Activated CD8-positive, alpha-beta T cell treated with anti-CD3 and anti-CD28 coated beads for 36 hours (primary cell): ENCODE data around the gene SDK2. TPM values are rescaled to one million over a fixed set of nuclear protein-coding genes. Genes with fewer than 3 reads are reported as not detected.
"Not testable (repeated sequence)": the region's sequence is repeated elsewhere in the genome, so short reads cannot be mapped to it uniquely, and the experiment has no call there.

Experiments
- ATAC-seq: fragments of 200-7000 bp; cut with Tn5 transposase; one replicate; pipeline ENCODE4 v1.10.0; 2021; ENCODE audit warnings: mild to moderate bottlenecking, moderate library complexity
- CTCF ChIA-PET: fragments of 350-600 bp; sonication (Branson Sonifier 250); formaldehyde crosslinking; loops from one replicate; lab custom pipeline; 2021; ENCODE audit warnings: antibody characterized with exemption; lab: Charles Lee
- POLR2A ChIA-PET: fragments of 350-600 bp; sonication (Branson Sonifier 250); formaldehyde crosslinking; loops from one replicate; lab custom pipeline; 2021; ENCODE audit warnings: antibody characterized with exemption; lab: Charles Lee
- DNase-seq: peaks from one replicate; pipeline ENCODE4 v3.0.0-alpha.2; 2020
- H3K27ac Mint-ChIP-seq: one replicate; pipeline ENCODE4 v1.8.0; 2021; ENCODE audit warnings: mild to moderate bottlenecking, mixed read lengths
- H3K27me3 Mint-ChIP-seq: one replicate; pipeline ENCODE4 v1.8.0; 2021; ENCODE audit warnings: mixed read lengths
- H3K36me3 Mint-ChIP-seq: one replicate; pipeline ENCODE4 v1.8.0; 2021; ENCODE audit warnings: low read depth, mixed read lengths
- H3K4me1 Mint-ChIP-seq: one replicate; pipeline ENCODE4 v1.8.0; 2021; ENCODE audit warnings: low read depth, mixed read lengths
- H3K4me3 Mint-ChIP-seq: one replicate; pipeline ENCODE4 v1.8.0; 2021; ENCODE audit warnings: mild to moderate bottlenecking, moderate library complexity, mixed read lengths
- H3K9me3 Mint-ChIP-seq: one replicate; pipeline ENCODE4 v1.8.0; 2021; ENCODE audit warnings: mixed read lengths
- intact Hi-C: fragments of 100-400 bp; cut with micrococcal nuclease; formaldehyde crosslinking; loops from one replicate; pipeline ENCODE4 v1.10.0; 2022
- total RNA-seq, 2 experiments: library from RNA; stranded (reverse); gene quantifications; one replicate each; pipeline ENCODE4 v1.2.3, GENCODE V29; 2021
- TF ChIP-seq, protein P1 (sequence below): fragments of 200-600 bp; IDR thresholded peaks from one replicate; pipeline ENCODE4 v1.8.0; 2022; ENCODE audit warnings: antibody characterized with exemption, mild to moderate bottlenecking

Gene SDK2
- total RNA-seq, 2 experiments from 2014 or later = 3.2 to 3.3 TPM

DNA sequence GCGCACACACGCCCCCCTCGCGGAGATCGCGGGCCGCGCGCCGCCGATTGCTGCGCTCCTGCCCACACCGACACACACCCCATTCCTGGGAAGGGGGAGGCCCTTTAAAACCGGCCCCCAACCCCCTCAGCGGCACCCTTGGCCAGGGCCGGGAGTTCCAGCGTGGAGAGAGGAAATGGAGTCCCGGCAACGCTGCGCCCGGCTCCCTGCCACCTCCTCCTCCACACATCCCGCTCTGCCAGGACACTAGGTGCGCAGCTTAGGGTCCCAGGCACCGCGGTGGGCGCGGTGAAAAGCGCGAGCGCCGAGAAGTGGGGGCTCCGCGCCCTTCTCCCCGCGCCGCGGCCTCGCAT is 332.8 kb downstream of the SDK2 start:
- H3K4me3 Mint-ChIP-seq = peak overlapping the region; percentile 79
- POLR2A ChIA-PET = interaction anchor here (0.6 to 1.6 kb wide), 4 partner anchors 15 to 119 kb away, joined by 3 to 7 read pairs (median 4); partner anchors contain the start of gene COG1
- peak; percentile 11 for ATAC-seq
- TF ChIP-seq, protein P1, sequence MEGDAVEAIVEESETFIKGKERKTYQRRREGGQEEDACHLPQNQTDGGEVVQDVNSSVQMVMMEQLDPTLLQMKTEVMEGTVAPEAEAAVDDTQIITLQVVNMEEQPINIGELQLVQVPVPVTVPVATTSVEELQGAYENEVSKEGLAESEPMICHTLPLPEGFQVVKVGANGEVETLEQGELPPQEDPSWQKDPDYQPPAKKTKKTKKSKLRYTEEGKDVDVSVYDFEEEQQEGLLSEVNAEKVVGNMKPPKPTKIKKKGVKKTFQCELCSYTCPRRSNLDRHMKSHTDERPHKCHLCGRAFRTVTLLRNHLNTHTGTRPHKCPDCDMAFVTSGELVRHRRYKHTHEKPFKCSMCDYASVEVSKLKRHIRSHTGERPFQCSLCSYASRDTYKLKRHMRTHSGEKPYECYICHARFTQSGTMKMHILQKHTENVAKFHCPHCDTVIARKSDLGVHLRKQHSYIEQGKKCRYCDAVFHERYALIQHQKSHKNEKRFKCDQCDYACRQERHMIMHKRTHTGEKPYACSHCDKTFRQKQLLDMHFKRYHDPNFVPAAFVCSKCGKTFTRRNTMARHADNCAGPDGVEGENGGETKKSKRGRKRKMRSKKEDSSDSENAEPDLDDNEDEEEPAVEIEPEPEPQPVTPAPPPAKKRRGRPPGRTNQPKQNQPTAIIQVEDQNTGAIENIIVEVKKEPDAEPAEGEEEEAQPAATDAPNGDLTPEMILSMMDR = no peak
- intact Hi-C loops = no loop called here
- CTCF ChIA-PET = interaction anchor here (0.9 to 3.7 kb wide), 13 partner anchors 9 to 585 kb away, joined by 3 to 28 read pairs (median 4); no protein-coding TSS in a partner anchor
- H3K4me1 Mint-ChIP-seq = peaks cover 11% of the 10 kb centered on the region
- no peak overlapping the region for H3K27ac Mint-ChIP-seq
- H3K9me3 Mint-ChIP-seq = no peaks in the 10 kb centered on the region
- DNase-seq = no peak
- no peaks in the 10 kb centered on the region for H3K36me3 Mint-ChIP-seq
- H3K27me3 Mint-ChIP-seq = peaks cover 2% of the 10 kb centered on the region

DNA sequence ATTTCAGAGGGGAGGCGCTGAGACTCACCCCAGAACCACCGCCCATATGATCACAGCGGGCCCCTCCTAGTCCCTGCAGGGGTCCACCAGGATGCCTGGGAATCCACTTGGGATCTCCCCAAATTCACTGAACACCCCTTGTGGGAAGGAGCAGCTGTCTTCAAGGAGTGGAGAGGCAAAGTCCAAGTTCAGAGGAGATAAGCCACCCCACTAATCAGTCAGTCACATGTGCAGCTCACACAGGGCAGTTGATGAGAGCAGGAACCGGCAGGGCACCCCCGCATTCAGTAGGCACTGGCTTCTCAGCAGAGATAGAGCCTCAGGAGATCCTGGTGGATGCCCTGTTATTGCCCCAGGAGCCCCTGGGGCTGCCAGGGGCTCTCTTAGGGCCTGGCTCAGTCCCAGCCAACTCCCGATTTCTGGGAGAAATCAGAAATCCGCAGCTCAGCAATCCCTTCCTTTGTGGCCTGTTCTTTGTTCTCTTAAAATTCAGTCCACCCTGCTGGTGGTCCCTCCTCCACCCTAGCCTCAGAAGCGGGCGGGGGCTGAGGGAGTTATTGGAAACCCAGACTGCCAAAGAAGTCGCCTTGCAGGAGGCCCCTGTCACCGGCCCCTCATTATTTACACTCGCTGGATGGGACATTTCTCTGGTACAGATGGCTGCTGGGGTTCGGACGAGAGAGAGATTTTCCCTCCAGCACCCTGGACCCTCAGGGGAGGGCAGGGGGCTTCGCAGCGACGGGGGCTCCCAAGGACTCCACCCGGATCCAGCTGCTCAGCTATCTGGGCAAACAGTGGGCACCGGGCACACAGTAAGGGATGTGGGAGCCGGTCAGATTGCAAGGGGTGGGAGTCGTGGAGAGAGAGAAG is 334.3 kb downstream of the SDK2 start:
- H3K36me3 Mint-ChIP-seq = no peaks in the 10 kb centered on the region
- peak overlapping the region; percentile 79 for H3K4me3 Mint-ChIP-seq
- intact Hi-C loops = no loop called here
- no peak for DNase-seq
- POLR2A ChIA-PET = interaction anchor here (0.6 to 1.6 kb wide), 3 partner anchors 12 to 78 kb away, joined by 3 to 7 read pairs (median 3); a partner anchor contains a TSS
- H3K27me3 Mint-ChIP-seq = peaks cover 6% of the 10 kb centered on the region
- peaks cover 11% of the 10 kb centered on the region for H3K4me1 Mint-ChIP-seq
- no peak overlapping the region for H3K27ac Mint-ChIP-seq
- no peaks in the 10 kb centered on the region for H3K9me3 Mint-ChIP-seq
- CTCF ChIA-PET = interaction anchor here (0.8 to 3.7 kb wide), 14 partner anchors 8 to 118 kb away, joined by 3 to 28 read pairs (median 4); no protein-coding TSS in a partner anchor
- TF ChIP-seq, protein P1 = no peak
- ATAC-seq = no peak

GRCh38 chr17:73308959-73309358 is 335.3 kb downstream of the SDK2 start:
- ATAC-seq, H3K36me3 Mint-ChIP-seq, H3K27me3 Mint-ChIP-seq, POLR2A ChIA-PET, intact Hi-C loops, H3K9me3 Mint-ChIP-seq, H3K27ac Mint-ChIP-seq, DNase-seq, H3K4me3 Mint-ChIP-seq: not testable (repeated sequence)
- peaks cover 11% of the 10 kb centered on the region for H3K4me1 Mint-ChIP-seq
- CTCF ChIA-PET = interaction anchor here (1.2 to 1.5 kb wide), 2 partner anchors 54 to 61 kb away, joined by 4 read pairs; no protein-coding TSS in a partner anchor

GRCh38 chr17:73308017-73308823 is 336.0 kb downstream of the SDK2 start:
- Mint-ChIP-seq H3K36me3 (no peaks in the 10 kb centered on the region), H3K4me3 (no peak overlapping the region), H3K4me1 (peaks cover 11% of the 10 kb centered on the region), H3K9me3 (no peaks in the 10 kb centered on the region), H3K27ac (no peak overlapping the region), H3K27me3 (peaks cover 13% of the 10 kb centered on the region)
- CTCF ChIA-PET = interaction anchor here (1.2 to 1.5 kb wide), 2 partner anchors 53 to 62 kb away, joined by 4 read pairs; no protein-coding TSS in a partner anchor
- ATAC-seq (no peak), DNase-seq (no peak)
- TF ChIP-seq, protein P1 = no peak
- POLR2A ChIA-PET = no interaction called here
- intact Hi-C loops = no loop called here

- H3K9me3 Mint-ChIP-seq = no peaks in the 10 kb centered on the region
- TF ChIP-seq, protein P1 = no peak
- DNase-seq (no peak), ATAC-seq (no peak)
- no peak overlapping the region for H3K4me3 Mint-ChIP-seq
- peaks cover 11% of the 10 kb centered on the region for H3K4me1 Mint-ChIP-seq
- intact Hi-C loops = no loop called here
- H3K36me3 Mint-ChIP-seq = no peaks in the 10 kb centered on the region
- H3K27me3 Mint-ChIP-seq = peaks cover 13% of the 10 kb centered on the region
- POLR2A ChIA-PET = interaction anchor here (0.6 kb wide), 1 partner anchor 75 kb away, joined by 3 read pairs; a partner anchor contains a TSS
- H3K27ac Mint-ChIP-seq = no peak overlapping the region
- CTCF ChIA-PET = interaction anchor here (2.1 kb wide), 1 partner anchor 63 kb away, joined by 6 read pairs; no protein-coding TSS in a partner anchor
Observed at GRCh38 chr17:73307130-73307529, 337.1 kb downstream of the SDK2 start.
